ENCODE data around the gene FAM186B.

FAM186B gene

DNA sequence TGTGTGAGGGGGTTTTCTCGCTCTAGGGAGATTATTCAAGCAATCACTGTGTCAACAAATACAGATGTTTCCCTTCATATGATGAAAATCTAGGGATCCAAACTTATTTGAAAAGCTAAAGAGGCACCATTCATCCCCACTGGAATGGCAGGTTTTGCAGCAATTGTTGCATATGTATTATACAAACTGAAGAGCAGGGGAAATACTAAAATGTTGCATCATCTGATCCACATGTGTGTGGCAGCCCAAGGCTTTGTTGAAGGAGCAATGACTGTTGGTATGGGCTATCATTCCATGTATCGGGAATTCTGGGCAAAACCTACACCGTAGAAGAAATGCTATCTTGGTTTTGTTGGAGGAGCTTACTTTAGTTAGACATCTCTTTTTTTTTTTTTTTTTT, 13.8 kb upstream of the FAM186B start:
- no peak overlapping the region for H3K4me3 ChIP-seq (ENCODE audit: low read depth in 1 of 2, low read length in 2 of 2)
- peaks cover 33% of the 10 kb centered on the region for H3K4me1 ChIP-seq (ENCODE audit: insufficient read depth, low read length)

DNA sequence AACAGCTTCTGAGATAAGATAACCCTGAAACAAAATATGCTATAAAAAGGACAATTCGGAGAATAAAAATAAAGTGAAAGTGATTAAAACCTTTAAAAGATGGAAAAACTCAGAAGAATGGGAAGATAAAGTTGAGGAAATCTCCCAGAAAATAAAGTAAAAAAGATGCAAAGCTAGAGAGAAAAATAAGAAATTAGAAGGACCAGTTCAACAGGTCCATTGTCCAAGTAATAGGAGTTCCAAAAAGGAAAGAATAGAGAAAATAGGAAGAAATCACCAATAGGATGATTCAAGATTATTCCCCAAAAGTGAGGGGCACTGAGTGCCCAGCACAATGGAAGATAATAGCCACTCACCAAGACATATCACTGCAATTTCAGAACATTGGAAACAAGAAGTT, 13.1 kb upstream of the FAM186B start:
- no peak overlapping the region for H2AFZ ChIP-seq (ENCODE audit: low read depth, low read length)
- no peaks in the 10 kb centered on the region for H3K9me3 ChIP-seq (ENCODE audit: insufficient read depth, low read length, severe bottlenecking)
- no peak overlapping the region for H3K9ac ChIP-seq (ENCODE audit: low read depth, low read length)
- no peak overlapping the region for H3K4me2 ChIP-seq (ENCODE audit: insufficient read depth, low read length)
- no peak for DNase-seq
- no peak overlapping the region for H3K27ac ChIP-seq (ENCODE audit: low read length)
- H3K4me1 ChIP-seq (ENCODE audit: insufficient read depth, low read length), result peaks cover 28% of the 10 kb centered on the region
- no peaks in the 10 kb centered on the region for H3K36me3 ChIP-seq (ENCODE audit: insufficient read depth, low read length)
- H3K79me2 ChIP-seq (ENCODE audit: insufficient read depth, low read length), result no peaks in the 10 kb centered on the region
- ATAC-seq (ENCODE audit: insufficient read depth, low read depth), result no peak
- no peak overlapping the region for H3K4me3 ChIP-seq (ENCODE audit: low read depth in 1 of 2, low read length in 2 of 2)
- no peak for TF ChIP-seq EZH2 (IDR thresholded peaks at IDR 0.05; ENCODE audit: borderline replicate concordance, low read depth, low read length, severe bottlenecking)
- TF ChIP-seq, protein P1, sequence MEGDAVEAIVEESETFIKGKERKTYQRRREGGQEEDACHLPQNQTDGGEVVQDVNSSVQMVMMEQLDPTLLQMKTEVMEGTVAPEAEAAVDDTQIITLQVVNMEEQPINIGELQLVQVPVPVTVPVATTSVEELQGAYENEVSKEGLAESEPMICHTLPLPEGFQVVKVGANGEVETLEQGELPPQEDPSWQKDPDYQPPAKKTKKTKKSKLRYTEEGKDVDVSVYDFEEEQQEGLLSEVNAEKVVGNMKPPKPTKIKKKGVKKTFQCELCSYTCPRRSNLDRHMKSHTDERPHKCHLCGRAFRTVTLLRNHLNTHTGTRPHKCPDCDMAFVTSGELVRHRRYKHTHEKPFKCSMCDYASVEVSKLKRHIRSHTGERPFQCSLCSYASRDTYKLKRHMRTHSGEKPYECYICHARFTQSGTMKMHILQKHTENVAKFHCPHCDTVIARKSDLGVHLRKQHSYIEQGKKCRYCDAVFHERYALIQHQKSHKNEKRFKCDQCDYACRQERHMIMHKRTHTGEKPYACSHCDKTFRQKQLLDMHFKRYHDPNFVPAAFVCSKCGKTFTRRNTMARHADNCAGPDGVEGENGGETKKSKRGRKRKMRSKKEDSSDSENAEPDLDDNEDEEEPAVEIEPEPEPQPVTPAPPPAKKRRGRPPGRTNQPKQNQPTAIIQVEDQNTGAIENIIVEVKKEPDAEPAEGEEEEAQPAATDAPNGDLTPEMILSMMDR (IDR thresholded peaks at IDR 0.05; ENCODE audit: borderline replicate concordance, extremely low read depth, low read length, poor library complexity, severe bottlenecking), result no peak
- H3K27me3 ChIP-seq (ENCODE audit: insufficient read depth, low read length, poor library complexity), result peaks cover 12% of the 10 kb centered on the region
- 0 out of 2 replicates have a peak, but pooled peaks cover 2% of the 10 kb centered on the region for H4K20me1 ChIP-seq (ENCODE audit: insufficient read depth, low read length)

More for the DNA sequence above, 13.8 kb upstream of the FAM186B start:
- TF ChIP-seq EZH2 (IDR thresholded peaks at IDR 0.05; ENCODE audit: borderline replicate concordance, low read depth, low read length, severe bottlenecking), result no peak
- TF ChIP-seq, protein P1 (IDR thresholded peaks at IDR 0.05; ENCODE audit: borderline replicate concordance, extremely low read depth, low read length, poor library complexity, severe bottlenecking), result no peak
- no peaks in the 10 kb centered on the region for H3K79me2 ChIP-seq (ENCODE audit: insufficient read depth, low read length)
- ATAC-seq (ENCODE audit: insufficient read depth, low read depth), result no peak
- H3K36me3 ChIP-seq (ENCODE audit: insufficient read depth, low read length), result no peaks in the 10 kb centered on the region
- H3K4me2 ChIP-seq (ENCODE audit: insufficient read depth, low read length), result no peak overlapping the region
- H4K20me1 ChIP-seq (ENCODE audit: insufficient read depth, low read length), result 0 out of 2 replicates have a peak, but pooled peaks cover 2% of the 10 kb centered on the region
- no peak for DNase-seq
- no peak overlapping the region for H3K9ac ChIP-seq (ENCODE audit: low read depth, low read length)
- H2AFZ ChIP-seq (ENCODE audit: low read depth, low read length), result no peak overlapping the region
- peaks cover 12% of the 10 kb centered on the region for H3K27me3 ChIP-seq (ENCODE audit: insufficient read depth, low read length, poor library complexity)
- H3K27ac ChIP-seq (ENCODE audit: low read length), result no peak overlapping the region
- no peaks in the 10 kb centered on the region for H3K9me3 ChIP-seq (ENCODE audit: insufficient read depth, low read length, severe bottlenecking)

DNA sequence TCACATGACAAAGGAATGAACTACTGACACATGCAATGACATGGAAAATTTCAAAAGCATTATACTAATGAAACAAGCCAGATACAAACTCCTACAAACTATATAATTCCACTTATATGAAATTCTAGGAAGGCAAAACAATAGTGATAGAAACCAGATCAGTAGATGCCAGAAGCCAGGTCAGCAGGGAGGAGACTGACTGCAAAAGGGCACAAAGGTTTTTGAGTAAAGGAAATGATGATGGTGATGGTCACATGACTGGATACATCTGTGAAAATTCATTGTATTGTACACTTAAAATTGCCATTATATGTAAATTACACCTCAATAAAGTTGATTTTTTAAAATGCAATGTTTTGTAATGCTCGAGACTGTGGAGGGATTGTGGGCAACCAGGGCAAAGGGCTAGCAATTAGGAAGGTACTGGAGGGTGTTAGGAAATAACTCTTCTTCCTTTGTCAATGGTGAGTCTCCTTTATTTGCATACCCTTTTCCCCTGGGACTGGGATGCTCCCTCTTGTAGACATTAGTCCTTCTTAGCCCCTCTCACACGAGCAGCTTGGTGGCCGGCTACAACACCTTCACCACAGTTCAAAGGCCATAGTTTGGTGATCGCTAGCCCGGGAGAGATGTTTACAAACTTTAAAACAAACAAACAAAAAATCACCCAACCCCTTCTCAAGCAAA, 11.2 kb upstream of the FAM186B start:
- no peak overlapping the region for H3K4me2 ChIP-seq (ENCODE audit: insufficient read depth, low read length)

More for the DNA sequence above, 11.2 kb upstream of the FAM186B start:
- H2AFZ ChIP-seq (ENCODE audit: low read depth, low read length), result no peak overlapping the region
- H4K20me1 ChIP-seq (ENCODE audit: insufficient read depth, low read length), result 0 out of 2 replicates have a peak, but pooled peaks cover 1% of the 10 kb centered on the region
- H3K27me3 ChIP-seq (ENCODE audit: insufficient read depth, low read length, poor library complexity), result peaks cover 12% of the 10 kb centered on the region
- H3K36me3 ChIP-seq (ENCODE audit: insufficient read depth, low read length), result no peaks in the 10 kb centered on the region
- H3K4me3 ChIP-seq (ENCODE audit: low read depth in 1 of 2, low read length in 2 of 2), result no peak overlapping the region
- TF ChIP-seq, protein P1 (IDR thresholded peaks at IDR 0.05; ENCODE audit: borderline replicate concordance, extremely low read depth, low read length, poor library complexity, severe bottlenecking), result no peak
- no peak for TF ChIP-seq EZH2 (IDR thresholded peaks at IDR 0.05; ENCODE audit: borderline replicate concordance, low read depth, low read length, severe bottlenecking)
- H3K9me3 ChIP-seq (ENCODE audit: insufficient read depth, low read length, severe bottlenecking), result no peaks in the 10 kb centered on the region
- no peak overlapping the region for H3K9ac ChIP-seq (ENCODE audit: low read depth, low read length)
- H3K4me1 ChIP-seq (ENCODE audit: insufficient read depth, low read length), result peaks cover 14% of the 10 kb centered on the region
- H3K79me2 ChIP-seq (ENCODE audit: insufficient read depth, low read length), result no peaks in the 10 kb centered on the region
- H3K27ac ChIP-seq (ENCODE audit: low read length), result no peak overlapping the region
- ATAC-seq (ENCODE audit: insufficient read depth, low read depth) (no peak), DNase-seq (no peak)
